Measurements from ENCODE around the gene VPS26C. TPM values are rescaled to one million over a fixed set of nuclear protein-coding genes. Genes with fewer than 3 reads are reported as not detected.
A peak's percentile ranks its signal among the peaks of the same experiment; 100 is the strongest.
"Not testable (repeated sequence)": the region's sequence is repeated elsewhere in the genome, so short reads cannot be mapped to it uniquely, and the experiment has no call there.

The VPS26C gene
- 10 to 100 TPM; 42.0 to 44.4 TPM for total RNA-seq
- long read RNA-seq, donor 1, transcript VPS26C-201 (8 exons, 3,256 nt) = major isoform, 8 of 18 reads
- long read RNA-seq, donor 1, partial matches to known transcripts = 1 of 18 reads
- long read RNA-seq, donor 1, other reads (novel, unspliced or antisense) = 8 of 18 reads
- long read RNA-seq, donor 2, transcript VPS26C-213 (2 exons, 959 nt) = minor isoform, 5 of 40 reads
- long read RNA-seq, donor 2, transcript VPS26C-201 (8 exons, 3,256 nt) = major isoform, 20 of 40 reads
- long read RNA-seq, donor 2, partial matches to known transcripts = 3 of 40 reads
- long read RNA-seq, donor 2, other reads (novel, unspliced or antisense) = 11 of 40 reads

GRCh38 chr21:37267269-37268185 is at the start of gene VPS26C:
Gene VPS26C (minus strand): TSS chr21:37267334. CDS start chr21:37267294, 40 bp downstream.
- peak; percentile 100 for DNase-seq (ENCODE audit: low spot score)
- intact Hi-C loops (cut with DNase I) = loop anchor here (10.0 kb wide), 1 partner anchor 97 kb away; the partner anchor contains the start of gene DYRK1A (in 2 of the 2)

- DNase-seq (ENCODE audit: low spot score); intact Hi-C loops (cut with DNase I): not testable (repeated sequence)
These were observed 48.9 kb upstream of the VPS26C start for GRCh38 chr21:37316072-37316471.

- DNase-seq (ENCODE audit: low spot score) = no peak
- intact Hi-C loops (cut with DNase I) = no loop called here
These were observed 33.1 kb upstream of the VPS26C start for GRCh38 chr21:37300114-37300751.

- DNase-seq (ENCODE audit: low spot score) = no peak
- intact Hi-C loops (cut with DNase I) = no loop called here
These were observed 30.2 kb upstream of the VPS26C start for GRCh38 chr21:37297364-37297763.

- DNase-seq (ENCODE audit: low spot score) = no peak
- intact Hi-C loops (cut with DNase I) = no loop called here
These were observed 27.5 kb upstream of the VPS26C start for GRCh38 chr21:37294679-37295078.

- no peak for DNase-seq (ENCODE audit: low spot score)
- intact Hi-C loops (cut with DNase I) = no loop called here
These were observed 25.8 kb upstream of the VPS26C start for GRCh38 chr21:37292941-37293340.

GRCh38 chr21:37292041-37292440 is 24.9 kb upstream of the VPS26C start:
- intact Hi-C loops (cut with DNase I) = no loop called here
- DNase-seq (ENCODE audit: low spot score) = no peak

- intact Hi-C loops (cut with DNase I) = not testable (repeated sequence)
These were observed 16.1 kb upstream of the VPS26C start for GRCh38 chr21:37283191-37283710.

GRCh38 chr21:37282602-37283001 is 15.5 kb upstream of the VPS26C start:
- intact Hi-C loops (cut with DNase I); DNase-seq (ENCODE audit: low spot score): not testable (repeated sequence)

More at GRCh38 chr21:37283191-37283710, 16.1 kb upstream of the VPS26C start:
- not testable (repeated sequence) for DNase-seq (ENCODE audit: low spot score)

GRCh38 chr21:37281993-37282392 is 14.9 kb upstream of the VPS26C start:
- DNase-seq (ENCODE audit: low spot score) = no peak
- intact Hi-C loops (cut with DNase I) = no loop called here

GRCh38 chr21:37281579-37281978 is 14.4 kb upstream of the VPS26C start:
- DNase-seq (ENCODE audit: low spot score) = no peak
- intact Hi-C loops (cut with DNase I) = no loop called here

GRCh38 chr21:37279271-37279670 is 12.1 kb upstream of the VPS26C start:
- DNase-seq (ENCODE audit: low spot score); intact Hi-C loops (cut with DNase I): not testable (repeated sequence)

- intact Hi-C loops (cut with DNase I) = no loop called here
- DNase-seq (ENCODE audit: low spot score) = no peak
These were observed 11.1 kb upstream of the VPS26C start for GRCh38 chr21:37278199-37278598.

- intact Hi-C loops (cut with DNase I) = no loop called here
These were observed 9.2 kb upstream of the VPS26C start for GRCh38 chr21:37276377-37276776.

GRCh38 chr21:37273911-37274690 is 7.0 kb upstream of the VPS26C start:
- intact Hi-C loops (cut with DNase I) = no loop called here
- DNase-seq (ENCODE audit: low spot score) = no peak

More at GRCh38 chr21:37276377-37276776, 9.2 kb upstream of the VPS26C start:
- DNase-seq (ENCODE audit: low spot score) = no peak

- DNase-seq (ENCODE audit: low spot score) = no peak
- intact Hi-C loops (cut with DNase I) = no loop called here
These were observed 6.3 kb upstream of the VPS26C start for GRCh38 chr21:37273440-37273839.

- DNase-seq (ENCODE audit: low spot score) = no peak
- intact Hi-C loops (cut with DNase I) = no loop called here
These were observed 5.8 kb upstream of the VPS26C start for GRCh38 chr21:37272897-37273296.

GRCh38 chr21:37270576-37271365 is 3.6 kb upstream of the VPS26C start:
- intact Hi-C loops (cut with DNase I) = no loop called here

More at GRCh38 chr21:37270576-37271365, 3.6 kb upstream of the VPS26C start:
- no peak for DNase-seq (ENCODE audit: low spot score)
